Measurements from ENCODE around the gene UFC1. TPM values are rescaled to one million over a fixed set of nuclear protein-coding genes. Genes with fewer than 3 reads are reported as not detected.

Gene UFC1
- total RNA-seq, 1 experiment from 2014 or later = 63.7 TPM

- ChIA-PET POLR2A (no interaction called here), RAD21 (ENCODE audit: low non-redundant PET in 1 of 2, low total read pairs in 2 of 2, uncharacterized antibody in 2 of 2, unreplicated experiment in 2 of 2) (no interaction called here), CTCF (no interaction called here)
- TF ChIP-seq EZH2phosphoT487 (IDR thresholded peaks at IDR 0.05; ENCODE audit: borderline replicate concordance) = no peak
- no peak for TF ChIP-seq YY1 (IDR thresholded peaks at IDR 0.05; ENCODE audit: extremely low read depth, insufficient replicate concordance, low read depth, low read length)
- TF ChIP-seq ZBTB33 (IDR thresholded peaks at IDR 0.05; ENCODE audit: extremely low read depth, insufficient replicate concordance, low read length) = no peak
- no peak for TF ChIP-seq SIN3A (IDR thresholded peaks at IDR 0.05; ENCODE audit: low read depth)
- TF ChIP-seq TCF7L2 (IDR thresholded peaks at IDR 0.05; ENCODE audit: borderline replicate concordance, extremely low read depth, insufficient read depth, insufficient read length) = no peak
- no peak for TF ChIP-seq SP1 (IDR thresholded peaks at IDR 0.05; ENCODE audit: low read depth)
- TF ChIP-seq, protein P1, sequence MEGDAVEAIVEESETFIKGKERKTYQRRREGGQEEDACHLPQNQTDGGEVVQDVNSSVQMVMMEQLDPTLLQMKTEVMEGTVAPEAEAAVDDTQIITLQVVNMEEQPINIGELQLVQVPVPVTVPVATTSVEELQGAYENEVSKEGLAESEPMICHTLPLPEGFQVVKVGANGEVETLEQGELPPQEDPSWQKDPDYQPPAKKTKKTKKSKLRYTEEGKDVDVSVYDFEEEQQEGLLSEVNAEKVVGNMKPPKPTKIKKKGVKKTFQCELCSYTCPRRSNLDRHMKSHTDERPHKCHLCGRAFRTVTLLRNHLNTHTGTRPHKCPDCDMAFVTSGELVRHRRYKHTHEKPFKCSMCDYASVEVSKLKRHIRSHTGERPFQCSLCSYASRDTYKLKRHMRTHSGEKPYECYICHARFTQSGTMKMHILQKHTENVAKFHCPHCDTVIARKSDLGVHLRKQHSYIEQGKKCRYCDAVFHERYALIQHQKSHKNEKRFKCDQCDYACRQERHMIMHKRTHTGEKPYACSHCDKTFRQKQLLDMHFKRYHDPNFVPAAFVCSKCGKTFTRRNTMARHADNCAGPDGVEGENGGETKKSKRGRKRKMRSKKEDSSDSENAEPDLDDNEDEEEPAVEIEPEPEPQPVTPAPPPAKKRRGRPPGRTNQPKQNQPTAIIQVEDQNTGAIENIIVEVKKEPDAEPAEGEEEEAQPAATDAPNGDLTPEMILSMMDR (IDR thresholded peaks at IDR 0.05 in 2 of 3, conservative IDR thresholded peaks at IDR 0.05 in 1 of 3; ENCODE audit: borderline replicate concordance in 1 of 3, insufficient read depth in 1 of 3, low read depth in 2 of 3, low read length in 2 of 3) = no peak
- no peak overlapping the region for H3K9ac ChIP-seq (ENCODE audit: low read length)
- no peaks in the 10 kb centered on the region for H3K27me3 ChIP-seq (ENCODE audit: insufficient read depth, low read length)
- no peaks in the 10 kb centered on the region for H3K79me2 ChIP-seq (ENCODE audit: insufficient read depth, low read length)
- no TSS peak for BruUV-seq (replicated peaks)
- no peaks in the 10 kb centered on the region for H4K20me1 ChIP-seq (ENCODE audit: insufficient read depth)
- no peak overlapping the region for H3K4me2 ChIP-seq (ENCODE audit: low read length)
- DNase-seq (ENCODE audit: low read depth, low spot score) (no peak), ATAC-seq (no peak)
- peaks cover 3 to 14% of the 10 kb centered on the region in 2 experiments; a peak in 2 of 4 replicates for H3K4me1 ChIP-seq (ENCODE audit: control insufficient read depth in 1 of 2, insufficient read depth in 2 of 2, low read length in 2 of 2)
- no peaks in the 10 kb centered on the region for H3K36me3 ChIP-seq (ENCODE audit: control insufficient read depth in 1 of 2, insufficient read depth in 2 of 2, low read length in 2 of 2)
- no peak overlapping the region for H3K27ac ChIP-seq (ENCODE audit: low read depth, low read length)
- no peaks in the 10 kb centered on the region for H3K9me2 ChIP-seq (ENCODE audit: insufficient read depth)
- no peak overlapping the region for H3K4me3 ChIP-seq (replicated peaks in 1 of 2; ENCODE audit: low read depth in 1 of 2, low read length in 2 of 2)
- no peak overlapping the region for H2AFZ ChIP-seq (ENCODE audit: low read depth, low read length, poor library complexity, severe bottlenecking)
- intact Hi-C loops (cut with micrococcal nuclease) = no loop called here
- H3K9me3 ChIP-seq (ENCODE audit: control insufficient read depth in 1 of 2, insufficient read depth in 1 of 2, low read depth in 1 of 2, low read length in 2 of 2) = no peaks in the 10 kb centered on the region
Observed at GRCh38 chr1:161189036-161189435, 35.3 kb downstream of the UFC1 start.
